Measurements from ENCODE around the gene CPEB3.

Gene CPEB3

DNA sequence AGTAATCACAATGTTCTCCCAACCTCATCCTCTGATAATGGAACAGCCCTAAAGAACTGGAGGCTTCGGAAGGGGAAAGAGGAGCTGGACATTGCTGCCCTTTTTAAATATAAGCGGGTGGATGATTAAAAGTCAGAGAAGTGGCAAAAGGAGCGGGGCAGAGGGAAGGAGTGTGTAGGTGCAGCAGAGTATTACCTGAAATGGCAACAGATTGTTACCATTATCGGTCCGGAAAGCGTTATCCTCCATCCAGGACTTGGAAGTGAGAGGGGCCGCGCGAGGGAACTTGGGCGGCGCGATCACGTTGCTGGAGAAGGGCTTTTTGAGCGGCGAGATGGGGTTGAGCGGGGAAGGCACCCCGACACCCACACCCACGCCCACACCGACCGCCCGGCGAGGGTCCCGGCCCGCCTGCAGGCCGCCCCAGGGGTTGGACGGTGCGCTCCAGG is 51.7 kb downstream of the CPEB3 start:
- H3K4me3 ChIP-seq (ENCODE audit: low read length) = peak overlapping the region; percentile 54
- TF ChIP-seq, protein P1, sequence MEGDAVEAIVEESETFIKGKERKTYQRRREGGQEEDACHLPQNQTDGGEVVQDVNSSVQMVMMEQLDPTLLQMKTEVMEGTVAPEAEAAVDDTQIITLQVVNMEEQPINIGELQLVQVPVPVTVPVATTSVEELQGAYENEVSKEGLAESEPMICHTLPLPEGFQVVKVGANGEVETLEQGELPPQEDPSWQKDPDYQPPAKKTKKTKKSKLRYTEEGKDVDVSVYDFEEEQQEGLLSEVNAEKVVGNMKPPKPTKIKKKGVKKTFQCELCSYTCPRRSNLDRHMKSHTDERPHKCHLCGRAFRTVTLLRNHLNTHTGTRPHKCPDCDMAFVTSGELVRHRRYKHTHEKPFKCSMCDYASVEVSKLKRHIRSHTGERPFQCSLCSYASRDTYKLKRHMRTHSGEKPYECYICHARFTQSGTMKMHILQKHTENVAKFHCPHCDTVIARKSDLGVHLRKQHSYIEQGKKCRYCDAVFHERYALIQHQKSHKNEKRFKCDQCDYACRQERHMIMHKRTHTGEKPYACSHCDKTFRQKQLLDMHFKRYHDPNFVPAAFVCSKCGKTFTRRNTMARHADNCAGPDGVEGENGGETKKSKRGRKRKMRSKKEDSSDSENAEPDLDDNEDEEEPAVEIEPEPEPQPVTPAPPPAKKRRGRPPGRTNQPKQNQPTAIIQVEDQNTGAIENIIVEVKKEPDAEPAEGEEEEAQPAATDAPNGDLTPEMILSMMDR (IDR thresholded peaks at IDR 0.05; ENCODE audit: insufficient read depth, low read depth, low read length, missing control alignments) = no peak
- DNase-seq (ENCODE audit: low read depth) = no peak

DNA sequence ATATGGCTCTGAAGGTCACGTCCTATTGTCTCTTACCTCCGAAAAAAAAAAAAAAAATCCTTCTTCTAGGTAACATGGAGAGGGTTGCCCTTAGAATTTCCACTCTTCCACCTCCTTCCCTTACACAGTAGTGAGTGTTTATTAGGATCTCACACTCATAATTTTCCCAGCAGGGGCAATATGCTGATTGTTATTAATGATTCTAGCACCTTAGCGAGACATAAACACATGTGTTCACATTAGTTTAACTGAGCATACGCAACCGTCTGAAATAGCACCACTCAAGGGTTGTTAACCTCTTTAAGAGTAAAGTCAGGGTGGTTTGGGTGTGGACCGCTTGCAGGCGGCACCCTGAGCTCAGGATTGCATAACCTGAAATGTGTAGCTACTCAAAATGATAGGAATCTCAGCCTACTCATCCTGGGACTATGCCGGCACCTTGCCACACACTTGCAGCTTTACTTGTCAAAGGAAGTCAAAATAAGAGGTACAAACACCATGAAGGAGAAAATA is 52.2 kb downstream of the CPEB3 start:
- DNase-seq (ENCODE audit: low read depth) = peak; percentile 97
- peak overlapping the region; percentile 54 for H3K4me3 ChIP-seq (ENCODE audit: low read length)
- TF ChIP-seq, protein P1 (IDR thresholded peaks at IDR 0.05; ENCODE audit: insufficient read depth, low read depth, low read length, missing control alignments) = no peak

DNA sequence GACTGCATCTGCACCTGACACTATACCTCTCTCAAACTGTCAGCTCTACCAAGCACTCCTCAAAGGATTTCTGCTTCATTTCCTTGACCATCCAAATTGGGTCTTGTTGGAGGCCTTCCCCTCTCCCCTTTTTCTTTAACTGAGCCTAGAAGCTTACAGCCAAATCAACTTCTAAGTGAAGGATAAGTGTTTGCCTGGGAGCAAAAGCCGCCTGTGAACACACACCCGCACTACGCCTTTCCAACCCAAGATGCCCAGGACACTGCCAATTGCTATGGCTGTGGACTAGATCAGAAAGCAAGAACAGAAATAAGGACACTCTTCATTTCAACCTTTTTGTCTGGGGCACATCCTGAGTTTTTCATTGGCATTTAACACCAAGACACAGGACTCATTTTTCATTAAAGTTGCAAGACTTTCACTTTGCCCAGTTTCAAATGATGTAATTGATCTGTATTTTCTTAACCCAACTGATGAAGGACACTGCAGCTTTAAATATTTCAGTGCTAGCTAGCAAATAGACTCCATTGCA is 52.8 kb downstream of the CPEB3 start:
- H3K4me3 ChIP-seq (ENCODE audit: low read length) = peak overlapping the region; percentile 34
- DNase-seq (ENCODE audit: low read depth) = no peak
- TF ChIP-seq, protein P1 (IDR thresholded peaks at IDR 0.05; ENCODE audit: insufficient read depth, low read depth, low read length, missing control alignments) = no peak

DNA sequence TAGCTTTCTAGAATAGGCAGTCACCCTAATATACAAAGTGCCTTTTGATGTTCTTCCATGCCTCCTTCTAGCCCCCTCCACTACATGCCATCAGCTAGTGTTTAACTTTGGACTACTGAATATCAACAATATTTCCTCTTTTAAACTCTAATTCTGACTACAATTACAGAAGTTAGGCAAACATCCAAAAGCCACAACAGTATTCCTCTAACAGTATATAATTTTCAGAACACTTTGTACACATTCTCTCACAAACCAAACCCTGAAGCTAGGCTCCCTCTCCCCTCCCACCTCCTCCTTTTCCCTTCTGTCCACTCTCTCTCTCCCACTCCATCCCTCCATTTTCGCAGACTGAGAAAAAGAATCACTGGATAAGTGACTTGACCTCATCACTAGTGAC is 59.7 kb downstream of the CPEB3 start:
- H3K4me3 ChIP-seq (ENCODE audit: low read length) = no peak overlapping the region
- TF ChIP-seq, protein P1 (IDR thresholded peaks at IDR 0.05; ENCODE audit: insufficient read depth, low read depth, low read length, missing control alignments) = no peak
- DNase-seq (ENCODE audit: low read depth) = no peak

DNA sequence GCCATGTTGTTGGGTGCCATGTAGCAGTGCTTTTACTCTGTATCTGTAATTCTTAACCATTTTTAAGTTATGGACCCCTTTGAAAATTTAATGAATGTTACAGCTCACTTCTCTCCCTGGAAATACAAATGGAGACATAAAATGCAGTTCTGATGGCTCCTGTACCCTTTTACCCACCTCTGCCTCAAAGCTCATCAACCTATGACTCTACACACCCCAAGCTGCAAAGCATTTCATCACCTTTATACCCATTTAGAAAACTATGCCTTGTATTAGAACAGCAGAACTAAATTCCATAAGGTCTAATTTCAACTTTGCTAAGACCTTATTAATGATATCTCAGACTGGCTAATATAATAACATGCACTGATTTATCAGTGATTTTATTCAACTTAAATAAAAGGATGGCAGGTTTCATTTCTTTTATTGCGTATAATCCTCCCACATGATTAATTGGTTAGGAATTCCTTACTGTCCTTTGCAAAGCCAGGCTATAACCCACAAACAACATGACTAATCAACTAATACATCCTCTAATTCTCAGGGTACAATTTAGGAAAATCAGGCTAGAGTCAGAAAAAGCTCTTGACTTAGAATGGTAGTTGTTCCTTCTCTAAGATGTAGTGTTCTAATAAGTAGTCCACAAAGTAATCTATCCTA is 68.1 kb downstream of the CPEB3 start:
- H3K4me3 ChIP-seq (ENCODE audit: low read length) = no peak overlapping the region
- peak; percentile 78 for DNase-seq (ENCODE audit: low read depth)
- TF ChIP-seq, protein P1 (IDR thresholded peaks at IDR 0.05; ENCODE audit: insufficient read depth, low read depth, low read length, missing control alignments) = no peak

DNA sequence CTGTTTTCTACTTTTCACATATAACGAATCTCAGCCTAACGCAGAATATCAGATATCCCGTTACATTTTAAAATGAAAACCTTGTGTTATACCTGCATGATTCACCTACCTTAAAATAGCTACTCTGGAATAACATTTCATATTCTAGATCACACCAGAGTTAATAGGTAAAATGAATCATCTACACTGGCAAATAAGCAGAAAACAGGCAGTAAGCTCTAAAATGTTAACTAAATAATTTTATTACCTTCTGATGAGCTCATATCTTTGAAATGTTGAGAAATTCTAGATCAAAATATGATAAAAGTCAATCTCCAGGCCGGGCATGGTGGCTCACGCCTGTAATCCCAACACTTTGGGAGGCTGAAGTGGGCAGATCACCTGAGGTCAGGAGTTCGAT is 71.3 kb downstream of the CPEB3 start:
- no peak overlapping the region for H3K4me3 ChIP-seq (ENCODE audit: low read length)
- DNase-seq (ENCODE audit: low read depth) = no peak
- TF ChIP-seq, protein P1 (IDR thresholded peaks at IDR 0.05; ENCODE audit: insufficient read depth, low read depth, low read length, missing control alignments) = no peak
